Activated CD8-positive, alpha-beta T cell treated with anti-CD3 and anti-CD28 coated beads for 36 hours (primary cell): Measurements from ENCODE around the gene TMEM237. TPM values are rescaled to one million over a fixed set of nuclear protein-coding genes. Genes with fewer than 3 reads are reported as not detected.

ENCODE experiments used
- ATAC-seq: fragments of 200-7000 bp; cut with Tn5 transposase; one replicate; pipeline ENCODE4 v1.10.0; 2021; ENCODE audit warnings: mild to moderate bottlenecking, moderate library complexity
- CTCF ChIA-PET: fragments of 350-600 bp; sonication (Branson Sonifier 250); formaldehyde crosslinking; loops from one replicate; lab custom pipeline; 2021; ENCODE audit warnings: antibody characterized with exemption; lab: Charles Lee
- POLR2A ChIA-PET: fragments of 350-600 bp; sonication (Branson Sonifier 250); formaldehyde crosslinking; loops from one replicate; lab custom pipeline; 2021; ENCODE audit warnings: antibody characterized with exemption; lab: Charles Lee
- DNase-seq: peaks from one replicate; pipeline ENCODE4 v3.0.0-alpha.2; 2020
- H3K27ac Mint-ChIP-seq: one replicate; pipeline ENCODE4 v1.8.0; 2021; ENCODE audit warnings: mild to moderate bottlenecking, mixed read lengths
- H3K27me3 Mint-ChIP-seq: one replicate; pipeline ENCODE4 v1.8.0; 2021; ENCODE audit warnings: mixed read lengths
- H3K36me3 Mint-ChIP-seq: one replicate; pipeline ENCODE4 v1.8.0; 2021; ENCODE audit warnings: low read depth, mixed read lengths
- H3K4me1 Mint-ChIP-seq: one replicate; pipeline ENCODE4 v1.8.0; 2021; ENCODE audit warnings: low read depth, mixed read lengths
- H3K4me3 Mint-ChIP-seq: one replicate; pipeline ENCODE4 v1.8.0; 2021; ENCODE audit warnings: mild to moderate bottlenecking, moderate library complexity, mixed read lengths
- H3K9me3 Mint-ChIP-seq: one replicate; pipeline ENCODE4 v1.8.0; 2021; ENCODE audit warnings: mixed read lengths
- intact Hi-C: fragments of 100-400 bp; cut with micrococcal nuclease; formaldehyde crosslinking; loops from one replicate; pipeline ENCODE4 v1.10.0; 2022
- total RNA-seq, 2 experiments: library from RNA; stranded (reverse); gene quantifications; one replicate each; pipeline ENCODE4 v1.2.3, GENCODE V29; 2021
- TF ChIP-seq, protein P1 (sequence below): fragments of 200-600 bp; IDR thresholded peaks from one replicate; pipeline ENCODE4 v1.8.0; 2022; ENCODE audit warnings: antibody characterized with exemption, mild to moderate bottlenecking

The TMEM237 gene
- total RNA-seq, 2 experiments from 2014 or later: 14.3 to 16.3 TPM

DNA sequence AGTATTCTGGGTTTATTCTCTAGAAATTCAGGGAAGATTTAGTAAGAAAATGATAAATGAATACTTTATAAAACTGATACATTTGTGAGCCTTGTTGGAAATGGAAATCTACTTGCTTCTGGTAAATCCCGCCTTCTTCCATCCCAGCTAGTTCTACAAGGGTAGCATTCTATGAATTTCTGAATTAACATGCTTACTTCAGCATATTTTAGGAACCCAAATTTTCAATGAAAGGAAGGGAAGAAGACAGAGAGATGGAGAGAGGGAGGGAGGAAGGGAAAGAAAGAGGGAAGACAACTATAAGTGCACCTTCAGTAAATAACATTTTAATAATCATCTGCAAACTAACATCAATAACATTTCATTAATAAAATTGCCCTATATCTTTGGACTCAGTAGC, 26.6 kb upstream of the TMEM237 start:
- TF ChIP-seq, protein P1, sequence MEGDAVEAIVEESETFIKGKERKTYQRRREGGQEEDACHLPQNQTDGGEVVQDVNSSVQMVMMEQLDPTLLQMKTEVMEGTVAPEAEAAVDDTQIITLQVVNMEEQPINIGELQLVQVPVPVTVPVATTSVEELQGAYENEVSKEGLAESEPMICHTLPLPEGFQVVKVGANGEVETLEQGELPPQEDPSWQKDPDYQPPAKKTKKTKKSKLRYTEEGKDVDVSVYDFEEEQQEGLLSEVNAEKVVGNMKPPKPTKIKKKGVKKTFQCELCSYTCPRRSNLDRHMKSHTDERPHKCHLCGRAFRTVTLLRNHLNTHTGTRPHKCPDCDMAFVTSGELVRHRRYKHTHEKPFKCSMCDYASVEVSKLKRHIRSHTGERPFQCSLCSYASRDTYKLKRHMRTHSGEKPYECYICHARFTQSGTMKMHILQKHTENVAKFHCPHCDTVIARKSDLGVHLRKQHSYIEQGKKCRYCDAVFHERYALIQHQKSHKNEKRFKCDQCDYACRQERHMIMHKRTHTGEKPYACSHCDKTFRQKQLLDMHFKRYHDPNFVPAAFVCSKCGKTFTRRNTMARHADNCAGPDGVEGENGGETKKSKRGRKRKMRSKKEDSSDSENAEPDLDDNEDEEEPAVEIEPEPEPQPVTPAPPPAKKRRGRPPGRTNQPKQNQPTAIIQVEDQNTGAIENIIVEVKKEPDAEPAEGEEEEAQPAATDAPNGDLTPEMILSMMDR: no peak
- no peaks in the 10 kb centered on the region for H3K9me3 Mint-ChIP-seq
- DNase-seq: no peak
- peaks cover 2% of the 10 kb centered on the region for H3K27me3 Mint-ChIP-seq
- H3K36me3 Mint-ChIP-seq: no peaks in the 10 kb centered on the region
- POLR2A ChIA-PET: no interaction called here
- CTCF ChIA-PET: no interaction called here
- H3K4me3 Mint-ChIP-seq: no peak overlapping the region
- ATAC-seq: no peak
- H3K4me1 Mint-ChIP-seq: no peaks in the 10 kb centered on the region
- intact Hi-C loops: no loop called here
- no peak overlapping the region for H3K27ac Mint-ChIP-seq

DNA sequence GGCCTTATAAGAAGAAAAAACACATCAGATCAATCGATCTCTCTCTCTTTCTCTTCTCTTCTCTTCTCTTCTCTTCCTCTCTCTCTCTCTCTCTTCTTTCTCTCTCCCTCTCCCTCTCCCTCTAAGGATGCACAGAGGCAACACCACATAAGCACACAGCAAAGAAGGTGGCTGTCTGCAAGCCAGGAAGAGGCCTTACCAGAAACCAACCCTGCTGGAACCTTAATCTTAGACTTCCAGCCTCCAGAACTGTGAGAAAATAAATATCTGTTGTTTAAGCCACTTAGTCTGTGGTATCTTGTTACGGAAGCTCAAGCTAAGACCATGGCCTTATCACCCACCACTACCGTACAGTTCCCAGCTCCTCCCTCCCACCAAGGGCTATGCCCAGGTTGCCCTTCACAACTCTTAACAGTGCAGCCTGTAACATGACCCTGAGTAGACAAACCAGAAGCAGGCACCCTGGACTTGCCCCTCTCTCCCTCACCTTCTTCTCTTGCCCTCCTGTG, 25.2 kb upstream of the TMEM237 start:
- no peaks in the 10 kb centered on the region for H3K4me1 Mint-ChIP-seq
- TF ChIP-seq, protein P1: no peak
- H3K27ac Mint-ChIP-seq: no peak overlapping the region
- H3K9me3 Mint-ChIP-seq: no peaks in the 10 kb centered on the region
- no peak for ATAC-seq
- no peak overlapping the region for H3K4me3 Mint-ChIP-seq
- ChIA-PET CTCF (interaction anchor here (1.6 kb wide), 1 partner anchor 12 kb away, joined by 5 read pairs; no protein-coding TSS in a partner anchor), POLR2A (interaction anchor here (0.5 to 1.0 kb wide), 2 partner anchors 25 to 28 kb away, joined by 3 read pairs; partner anchors contain the start of gene TMEM237)
- intact Hi-C loops: no loop called here
- DNase-seq: no peak
- no peaks in the 10 kb centered on the region for H3K36me3 Mint-ChIP-seq
- peaks cover 2% of the 10 kb centered on the region for H3K27me3 Mint-ChIP-seq

GRCh38 chr2:201664334-201664733, 21.0 kb upstream of the TMEM237 start:
- TF ChIP-seq, protein P1: no peak
- no peak for ATAC-seq
- Mint-ChIP-seq H3K4me1 (no peaks in the 10 kb centered on the region), H3K36me3 (no peaks in the 10 kb centered on the region), H3K9me3 (no peaks in the 10 kb centered on the region), H3K4me3 (no peak overlapping the region), H3K27me3 (no peaks in the 10 kb centered on the region), H3K27ac (no peak overlapping the region)
- CTCF ChIA-PET: interaction anchor here (0.6 kb wide), 1 partner anchor 286 kb away, joined by 3 read pairs; no protein-coding TSS in a partner anchor
- DNase-seq: no peak
- intact Hi-C loops: no loop called here
- POLR2A ChIA-PET: interaction anchor here (0.6 kb wide), 2 partner anchors 47 to 52 kb away, joined by 3 read pairs; no protein-coding TSS in a partner anchor

- Mint-ChIP-seq H3K9me3 (no peaks in the 10 kb centered on the region), H3K27me3 (no peaks in the 10 kb centered on the region), H3K27ac (no peak overlapping the region), H3K4me3 (no peak overlapping the region), H3K36me3 (no peaks in the 10 kb centered on the region), H3K4me1 (no peaks in the 10 kb centered on the region)
- DNase-seq: no peak
- TF ChIP-seq, protein P1: no peak
- ChIA-PET CTCF (no interaction called here), POLR2A (interaction anchor here (1.1 kb wide), 1 partner anchor 17 kb away, joined by 3 read pairs; no protein-coding TSS in a partner anchor)
- no peak for ATAC-seq
- intact Hi-C loops: no loop called here
These were observed 18.1 kb upstream of the TMEM237 start for GRCh38 chr2:201661366-201661765.

GRCh38 chr2:201660293-201660895, 17.1 kb upstream of the TMEM237 start:
- ChIA-PET CTCF (no interaction called here), POLR2A (no interaction called here)
- Mint-ChIP-seq H3K27me3 (no peaks in the 10 kb centered on the region), H3K36me3 (no peaks in the 10 kb centered on the region), H3K27ac (no peak overlapping the region), H3K9me3 (no peaks in the 10 kb centered on the region), H3K4me3 (no peak overlapping the region), H3K4me1 (no peaks in the 10 kb centered on the region)
- DNase-seq (no peak), ATAC-seq (no peak)
- TF ChIP-seq, protein P1: no peak
- intact Hi-C loops: no loop called here
